ENCODE results near the gene CDK5RAP1.

DNA sequence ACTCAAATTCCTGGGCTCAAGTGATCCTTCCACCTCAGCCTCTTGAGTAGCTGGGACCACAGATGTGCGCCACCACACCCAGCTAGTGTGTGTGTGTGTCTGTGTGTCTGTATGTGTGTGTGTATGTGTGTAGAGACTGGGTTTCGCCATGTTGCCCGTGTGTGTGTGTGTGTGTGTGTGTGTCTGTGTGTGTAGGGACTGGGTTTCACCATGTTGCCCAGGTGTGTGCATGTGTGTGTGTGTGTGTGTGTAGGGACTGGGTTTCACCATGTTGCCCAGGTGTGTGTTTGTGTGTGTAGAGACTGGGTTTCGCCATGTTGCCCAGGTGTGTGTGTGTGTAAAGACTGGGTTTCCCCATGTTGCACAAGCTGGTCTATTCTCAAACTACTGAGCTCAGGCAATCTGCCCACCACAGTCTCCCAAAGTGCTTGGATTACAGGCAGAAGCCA is 28.3 kb downstream of the CDK5RAP1 start:
- TF ChIP-seq EZH2phosphoT487 (IDR thresholded peaks at IDR 0.05; ENCODE audit: borderline replicate concordance, low read length) (no peak), EZH2 (IDR thresholded peaks at IDR 0.05; ENCODE audit: low read length, unreplicated experiment) (no peak)
- TF ChIP-seq, protein P1, sequence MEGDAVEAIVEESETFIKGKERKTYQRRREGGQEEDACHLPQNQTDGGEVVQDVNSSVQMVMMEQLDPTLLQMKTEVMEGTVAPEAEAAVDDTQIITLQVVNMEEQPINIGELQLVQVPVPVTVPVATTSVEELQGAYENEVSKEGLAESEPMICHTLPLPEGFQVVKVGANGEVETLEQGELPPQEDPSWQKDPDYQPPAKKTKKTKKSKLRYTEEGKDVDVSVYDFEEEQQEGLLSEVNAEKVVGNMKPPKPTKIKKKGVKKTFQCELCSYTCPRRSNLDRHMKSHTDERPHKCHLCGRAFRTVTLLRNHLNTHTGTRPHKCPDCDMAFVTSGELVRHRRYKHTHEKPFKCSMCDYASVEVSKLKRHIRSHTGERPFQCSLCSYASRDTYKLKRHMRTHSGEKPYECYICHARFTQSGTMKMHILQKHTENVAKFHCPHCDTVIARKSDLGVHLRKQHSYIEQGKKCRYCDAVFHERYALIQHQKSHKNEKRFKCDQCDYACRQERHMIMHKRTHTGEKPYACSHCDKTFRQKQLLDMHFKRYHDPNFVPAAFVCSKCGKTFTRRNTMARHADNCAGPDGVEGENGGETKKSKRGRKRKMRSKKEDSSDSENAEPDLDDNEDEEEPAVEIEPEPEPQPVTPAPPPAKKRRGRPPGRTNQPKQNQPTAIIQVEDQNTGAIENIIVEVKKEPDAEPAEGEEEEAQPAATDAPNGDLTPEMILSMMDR (conservative IDR thresholded peaks at IDR 0.05; ENCODE audit: low read depth, low read length) = no peak

All from PC-3 (cell line).